Esophagus muscularis mucosa (tissue), 3 donors: ENCODE measurements around the gene DNM1.

Source experiments
- CTCF ChIP-seq, 3 experiments: fragments of 200-600 bp in 2 of 3; fragments of 450-650 bp in 1 of 3; sonication (generic) in 2 of 3; IDR thresholded peaks; one replicate each; pipeline ENCODE4 v1.5.1; 2017 to 2019; ENCODE audit warnings: antibody characterized with exemption in 3 of 3, mild to moderate bottlenecking in 2 of 3, moderate library complexity in 1 of 3
- POLR2A ChIP-seq: fragments of 450-650 bp; IDR thresholded peaks from one replicate; pipeline ENCODE4 v1.6.1; 2017; ENCODE audit warnings: antibody characterized with exemption, moderate library complexity, mild to moderate bottlenecking, low read depth
- POLR2AphosphoS5 ChIP-seq, 2 donors: sonication (generic); formaldehyde crosslinking; IDR thresholded peaks; one replicate each; pipeline ENCODE4 v1.6.1; 2017; ENCODE audit warnings: antibody characterized with exemption in 2 of 2

GRCh38 chr9:128265348-128265847 lies 62.2 kb downstream of the DNM1 start:
- TF ChIP-seq POLR2AphosphoS5 (IDR thresholded peaks at IDR 0.05) (no peak), CTCF (IDR thresholded peaks at IDR 0.05) (no peak), POLR2A (no peak)
